ENCODE measurements around the gene DIAPH2.

- TF ChIP-seq CTCF (IDR thresholded peaks at IDR 0.05): no peak
- no peak for TF ChIP-seq POLR2A (IDR thresholded peaks at IDR 0.05)
Measured at GRCh38 chrX:97429101-97429500, 744.5 kb downstream of the DIAPH2 start.

Measured in esophagus squamous epithelium (tissue), 4 donors.